NCI-H345 treated with DMSO at 0.1 percent for 48 hours (cell line): ENCODE measurements around the gene ZFP36L2.
"Not testable (repeated sequence)": the region's sequence is repeated elsewhere in the genome, so short reads cannot be mapped to it uniquely, and the experiment has no call there.

Experiments
- DNase-seq: peaks from one replicate; lab custom pipeline; 2025; ENCODE audit not compliant: unreplicated experiment; lab: John Stamatoyannopoulos, UW

The ZFP36L2 gene

DNA sequence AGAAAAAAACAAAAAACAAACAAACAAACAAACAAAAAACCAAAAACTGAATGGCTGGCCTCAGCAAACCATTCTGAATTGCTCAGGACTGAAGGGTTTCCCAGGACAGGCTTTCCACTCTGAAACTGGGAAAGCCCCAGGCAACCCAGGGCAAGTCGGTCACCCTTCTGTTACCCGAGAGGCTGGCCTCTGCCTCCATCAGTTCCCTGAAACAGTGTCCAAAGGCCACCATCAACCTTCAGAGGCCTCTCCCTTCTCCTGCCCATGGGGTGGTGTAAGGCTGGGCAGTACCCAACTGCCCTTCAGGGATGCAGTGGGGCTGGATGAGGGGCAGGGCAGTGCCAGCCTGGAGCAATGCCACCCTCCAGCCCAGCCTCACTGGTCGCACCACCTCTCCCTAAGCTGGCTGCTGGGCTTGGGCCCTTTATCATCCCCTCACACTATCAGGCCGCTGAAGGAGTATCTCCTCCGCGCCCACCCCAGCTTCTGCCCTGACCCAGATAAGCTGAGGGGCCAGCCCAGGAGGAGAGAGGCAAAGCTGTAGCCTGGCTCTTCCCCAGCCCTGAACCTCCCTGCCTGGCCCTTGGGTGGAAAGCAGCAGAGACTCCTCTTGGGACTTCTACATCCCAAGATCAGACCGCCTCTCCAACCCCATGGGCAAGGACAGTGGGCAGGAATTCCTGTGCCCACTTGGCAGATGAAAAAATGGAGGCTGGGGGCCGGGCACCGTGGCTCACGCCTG lies 35.9 kb downstream of the ZFP36L2 start:
- DNase-seq, result no peak

DNA sequence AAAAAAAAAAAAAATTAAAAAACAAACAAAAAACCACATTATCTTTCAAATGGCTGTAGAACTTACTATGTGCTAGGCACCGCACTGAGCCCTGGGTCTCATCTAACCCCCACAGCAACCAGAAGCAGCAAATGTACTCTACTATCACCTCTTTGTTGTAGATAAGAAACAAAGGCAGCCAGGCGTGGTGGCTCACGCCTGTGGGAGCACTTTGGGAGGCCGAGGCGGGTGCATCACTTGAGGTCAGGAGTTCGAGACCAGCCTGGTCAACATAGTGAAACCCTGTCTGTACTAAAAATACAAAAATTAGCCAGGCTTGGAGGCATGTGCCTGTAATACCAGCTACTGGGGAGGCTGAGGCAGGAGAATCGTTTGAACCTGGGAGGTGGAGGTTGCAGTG lies 36.5 kb downstream of the ZFP36L2 start:
- not testable (repeated sequence) for DNase-seq

DNA sequence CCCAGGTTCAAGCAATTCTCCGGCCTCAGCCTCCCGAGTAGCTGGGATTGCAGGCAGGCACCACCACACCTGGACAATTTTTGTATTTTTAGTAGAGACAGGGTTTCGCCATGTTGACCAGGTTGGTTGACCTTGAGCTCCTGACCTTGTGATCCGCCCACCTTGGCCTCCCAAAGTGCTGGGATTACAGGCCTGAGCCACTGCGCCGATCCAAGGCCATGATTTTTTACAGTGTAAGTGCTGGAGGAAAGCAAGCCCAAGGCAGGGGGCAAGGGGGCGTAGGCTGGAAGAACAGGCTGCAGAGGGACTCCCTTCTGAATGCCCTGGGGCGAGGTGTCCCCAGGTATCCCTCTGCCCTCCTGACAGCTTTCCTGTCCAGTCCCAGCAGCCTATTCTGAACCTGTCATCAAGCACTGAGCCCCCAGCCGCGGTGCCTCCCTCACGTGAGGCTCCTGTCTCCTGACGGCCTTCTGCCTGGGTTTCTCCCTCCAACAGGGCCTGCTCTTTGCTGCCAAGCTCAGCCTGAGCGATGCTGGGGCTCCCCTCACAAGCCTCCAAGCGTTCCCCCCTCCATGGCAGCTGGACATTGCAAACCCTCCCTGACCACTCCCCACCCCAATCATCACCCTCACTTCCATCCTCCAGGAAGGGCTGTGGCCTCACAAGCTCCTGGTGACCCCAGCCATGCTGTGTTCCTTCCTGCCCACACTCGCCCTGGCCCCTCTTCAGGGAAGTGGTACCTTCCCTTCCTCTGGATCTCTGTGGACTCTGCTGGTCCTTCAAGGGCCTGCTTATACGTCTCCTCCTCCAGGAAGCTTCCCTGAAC lies 37.6 kb downstream of the ZFP36L2 start:
- no peak for DNase-seq

DNA sequence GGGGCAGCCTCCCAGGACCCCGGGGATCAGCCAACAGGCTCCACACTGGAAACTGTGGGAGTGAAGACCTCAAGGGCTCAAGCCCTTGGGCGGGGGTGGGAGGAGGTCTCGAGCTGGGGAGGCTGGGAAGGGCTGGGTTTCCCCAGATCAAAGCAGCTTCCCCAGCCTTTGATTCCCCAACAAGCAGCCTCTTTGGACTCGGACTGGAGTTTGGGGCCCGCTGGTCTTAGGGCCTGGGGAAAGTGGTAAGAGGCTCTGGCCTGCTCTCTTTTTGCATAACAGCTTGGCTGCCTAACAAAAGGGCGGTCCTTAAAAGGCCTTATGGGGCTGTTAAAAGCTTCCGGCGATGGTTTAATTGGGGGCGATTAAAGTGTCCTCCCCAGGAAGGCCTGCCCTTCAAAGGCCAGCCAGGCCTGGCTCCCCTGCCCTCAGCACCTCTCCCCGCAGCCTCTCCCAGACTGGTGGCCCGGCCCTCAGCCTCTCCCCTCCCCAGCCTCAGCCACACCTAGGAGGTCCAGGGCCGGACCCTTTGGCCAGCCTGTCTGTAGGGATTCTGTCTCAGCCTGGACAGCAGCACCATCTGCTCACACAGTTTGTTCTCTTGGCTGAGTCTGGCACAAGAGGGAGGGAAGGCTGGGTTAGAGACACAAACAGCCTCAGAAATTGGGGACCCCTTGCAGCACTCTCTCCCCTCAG lies 39.6 kb downstream of the ZFP36L2 start:
- DNase-seq, result no peak

DNA sequence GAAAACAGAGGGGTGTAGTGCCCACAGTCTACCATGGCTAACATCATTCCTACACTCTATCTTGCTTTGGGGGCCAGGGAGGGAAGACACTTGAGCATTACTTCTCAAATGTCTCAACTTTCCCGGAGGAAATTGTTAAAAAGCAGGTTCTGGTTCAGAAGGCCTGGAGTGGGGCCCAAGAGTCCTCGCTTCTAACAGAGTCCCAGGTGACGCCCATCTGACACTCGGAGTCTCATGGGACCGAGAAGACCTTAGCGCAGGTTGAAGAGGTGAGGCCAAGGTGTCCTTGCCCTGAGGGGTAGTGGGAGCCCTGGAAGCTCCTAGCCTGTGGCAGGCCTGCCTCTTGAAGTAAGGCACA lies 40.1 kb downstream of the ZFP36L2 start:
- DNase-seq, result no peak

DNA sequence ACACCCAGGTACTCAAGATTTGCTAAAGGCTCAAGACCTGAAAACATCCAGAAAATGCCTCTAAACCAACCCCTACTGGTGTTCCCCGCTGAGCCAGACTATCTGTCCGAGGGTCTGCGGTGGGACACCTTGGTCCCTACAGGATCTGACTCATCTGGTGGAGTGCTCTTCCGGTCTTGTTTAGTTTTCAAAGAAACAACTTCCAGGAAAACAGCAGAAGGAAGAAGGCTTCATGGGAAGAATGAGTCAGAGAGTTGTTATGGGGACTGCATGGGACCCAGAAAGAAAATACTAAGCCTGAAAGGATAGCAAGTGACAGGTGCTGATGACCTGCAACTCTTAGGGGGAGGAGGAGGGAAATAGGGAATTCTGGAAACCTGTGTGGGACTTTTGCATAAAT lies 41.3 kb downstream of the ZFP36L2 start:
- DNase-seq, result no peak

DNA sequence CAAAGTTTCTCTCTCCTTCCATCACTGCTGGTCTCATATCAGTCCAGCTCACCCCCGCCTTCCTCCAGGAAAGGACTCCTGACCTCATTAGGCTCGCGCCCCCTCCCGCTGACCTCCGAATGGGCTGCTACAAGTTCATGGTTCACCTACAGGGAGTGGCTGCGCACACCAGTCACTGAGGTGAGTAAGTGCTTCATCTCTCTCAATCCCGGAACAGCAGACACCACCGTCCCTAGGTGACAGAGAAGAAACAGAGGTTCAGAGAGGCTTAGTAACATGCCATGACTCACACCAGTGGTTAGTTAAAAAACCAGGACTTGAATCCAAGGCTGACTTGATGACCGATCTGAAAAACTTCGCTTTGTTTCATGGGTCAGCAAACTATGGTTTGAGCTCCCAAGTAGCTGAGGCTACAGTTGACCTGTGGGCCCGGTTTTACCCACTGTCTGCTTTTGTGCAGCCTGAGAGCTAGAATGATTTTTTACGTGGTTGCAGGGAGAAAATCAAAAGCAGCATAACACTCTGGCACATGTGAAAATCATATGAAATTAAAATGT lies 42.0 kb downstream of the ZFP36L2 start:
- no peak for DNase-seq

DNA sequence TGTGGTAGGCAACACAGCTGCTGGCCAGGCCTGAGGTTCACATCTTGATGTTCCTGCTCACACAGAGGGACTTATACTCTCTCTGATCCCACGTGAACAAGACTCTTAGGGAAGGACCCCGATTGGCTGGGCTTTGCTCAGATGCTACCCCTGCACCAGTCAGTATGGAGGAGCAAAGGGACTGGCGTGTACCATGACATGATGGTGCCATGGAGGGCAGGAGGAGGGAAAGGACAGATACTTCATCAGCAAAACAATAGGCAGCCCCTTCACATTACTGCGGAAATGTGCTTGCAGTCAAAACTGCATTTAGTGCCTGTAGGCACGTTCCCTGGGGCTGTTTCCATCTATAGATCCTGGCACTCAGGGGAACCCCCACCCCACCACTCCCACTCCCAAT lies 42.7 kb downstream of the ZFP36L2 start:
- DNase-seq, result no peak

DNA sequence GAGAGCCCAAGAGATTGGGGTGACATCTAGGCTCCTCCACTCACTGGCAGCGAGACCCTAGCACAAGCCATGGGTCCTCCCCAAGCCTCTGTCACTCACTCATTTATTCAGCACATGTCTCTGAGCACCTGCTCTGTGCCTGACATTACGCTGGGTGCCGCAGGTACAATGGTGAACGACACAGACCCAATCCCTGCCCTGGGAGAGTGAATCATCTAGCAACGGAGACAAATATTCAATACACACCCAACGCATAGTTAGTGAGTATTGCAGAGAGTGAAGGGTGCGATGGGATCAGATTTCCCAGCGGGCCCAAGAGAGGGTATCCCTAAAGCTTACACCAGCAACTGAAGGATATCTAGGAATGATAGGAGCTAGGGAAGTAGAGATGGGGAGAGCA lies 45.5 kb downstream of the ZFP36L2 start:
- DNase-seq, result no peak

DNA sequence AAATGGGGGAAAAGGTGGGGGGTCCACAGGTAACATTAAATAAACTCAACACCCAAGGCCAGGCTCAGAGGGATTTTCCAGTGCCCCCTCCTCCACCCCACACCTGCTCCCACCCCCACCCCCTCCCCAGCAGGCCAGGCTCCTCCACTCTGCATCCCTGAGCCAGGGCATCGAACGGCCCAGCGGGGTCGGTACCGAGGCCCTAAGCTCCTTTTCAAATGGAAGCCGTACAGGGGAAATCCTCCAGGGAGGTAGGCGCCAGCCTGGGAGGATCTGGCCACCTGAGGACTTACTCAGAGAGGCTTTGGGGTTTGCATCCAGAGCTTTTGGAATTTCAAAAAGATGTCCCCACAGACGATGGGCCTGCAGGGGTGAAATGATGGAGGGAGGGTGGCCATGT lies 46.5 kb downstream of the ZFP36L2 start:
- DNase-seq, result no peak

DNA sequence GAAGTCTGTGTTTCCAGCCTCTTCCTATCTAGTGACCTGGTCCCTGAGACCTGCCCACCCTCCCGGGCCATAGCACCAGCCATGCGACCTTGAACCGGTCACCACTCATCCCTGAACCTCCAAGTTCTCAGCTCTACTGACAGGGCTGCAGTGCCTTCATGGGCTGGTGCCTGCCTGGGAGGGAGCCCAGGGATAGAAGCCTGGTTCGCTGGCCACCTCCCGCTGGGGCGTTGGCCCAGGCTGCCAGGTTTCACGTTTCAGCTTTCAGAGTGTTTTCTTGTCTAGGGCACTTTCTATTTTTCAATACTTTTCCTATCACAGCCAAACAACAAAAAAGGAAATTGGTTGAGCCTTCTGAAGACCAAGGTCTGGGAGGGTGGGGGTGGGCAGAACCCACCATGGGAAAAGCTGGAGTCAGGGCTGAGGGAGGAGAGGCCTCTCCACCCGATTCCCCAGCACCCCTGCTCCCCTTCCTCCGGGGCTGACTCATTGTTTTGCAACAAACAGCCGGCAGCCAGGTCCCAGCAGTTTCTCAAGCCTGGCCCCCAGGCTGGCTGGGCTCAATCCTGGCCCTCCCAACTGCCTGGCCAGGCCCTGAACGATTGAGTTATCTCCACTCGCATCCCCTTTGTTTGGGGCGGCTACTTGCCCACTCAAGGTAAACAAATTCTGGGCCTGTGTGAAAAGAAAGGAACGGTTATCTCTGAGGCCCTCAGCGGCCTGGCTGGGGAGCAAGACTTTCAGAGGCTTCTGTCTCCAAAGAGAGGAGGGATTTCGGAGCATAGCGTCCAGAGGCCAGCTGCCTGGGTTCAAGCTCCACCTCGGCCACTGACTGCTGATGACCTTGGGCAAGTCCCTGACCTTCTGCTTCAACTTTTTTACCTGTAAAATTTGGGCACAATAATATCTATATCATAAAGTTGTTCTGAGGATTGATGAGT lies 47.5 kb downstream of the ZFP36L2 start:
- peak; percentile 54 for DNase-seq

DNA sequence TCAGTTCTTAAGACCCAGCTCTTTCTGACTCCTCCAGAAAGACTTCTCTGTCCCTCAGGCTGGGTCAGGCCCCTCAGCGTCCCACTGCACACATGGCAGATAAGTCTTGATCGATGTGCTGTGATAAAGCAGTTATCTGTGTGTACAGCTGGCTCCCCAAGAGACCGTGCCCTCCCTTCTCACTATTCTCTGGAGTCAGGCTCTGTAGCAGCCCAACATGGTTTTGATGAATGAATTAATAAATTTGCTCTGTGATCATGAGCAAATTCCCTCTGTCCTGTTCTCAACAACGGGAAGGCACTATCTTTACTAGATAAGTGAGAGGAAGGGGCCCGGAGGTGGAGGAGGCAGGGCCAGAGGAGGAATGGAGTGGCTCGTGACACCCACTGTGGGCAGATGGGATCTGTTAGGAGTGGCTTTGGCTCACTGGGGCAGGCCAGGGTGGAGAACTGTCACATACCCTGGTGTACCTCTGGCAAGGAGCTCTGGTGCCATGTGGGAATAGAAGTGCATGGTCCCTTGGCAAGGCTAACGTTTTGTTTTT lies 48.3 kb downstream of the ZFP36L2 start:
- DNase-seq, result no peak

DNA sequence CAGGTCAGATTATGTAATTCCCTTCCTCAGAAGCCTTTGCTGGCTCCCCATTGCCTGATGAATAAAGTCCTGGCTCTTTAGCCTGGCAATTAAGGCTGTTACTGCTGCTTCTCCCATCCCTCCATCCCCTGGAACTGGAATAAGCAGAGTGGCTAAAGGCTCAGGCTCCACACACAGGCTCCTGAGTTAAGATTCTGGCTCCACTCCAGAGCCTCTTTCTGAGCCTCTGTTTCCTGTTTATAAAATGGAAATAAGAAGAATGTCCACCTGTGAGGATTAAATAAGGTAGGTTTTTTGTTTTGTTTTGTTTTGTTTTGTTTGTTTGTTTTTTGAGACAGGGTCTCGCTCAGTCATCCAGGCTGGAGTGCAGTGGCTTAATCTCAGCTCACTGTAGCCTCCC lies 50.0 kb downstream of the ZFP36L2 start:
- DNase-seq, result no peak

DNA sequence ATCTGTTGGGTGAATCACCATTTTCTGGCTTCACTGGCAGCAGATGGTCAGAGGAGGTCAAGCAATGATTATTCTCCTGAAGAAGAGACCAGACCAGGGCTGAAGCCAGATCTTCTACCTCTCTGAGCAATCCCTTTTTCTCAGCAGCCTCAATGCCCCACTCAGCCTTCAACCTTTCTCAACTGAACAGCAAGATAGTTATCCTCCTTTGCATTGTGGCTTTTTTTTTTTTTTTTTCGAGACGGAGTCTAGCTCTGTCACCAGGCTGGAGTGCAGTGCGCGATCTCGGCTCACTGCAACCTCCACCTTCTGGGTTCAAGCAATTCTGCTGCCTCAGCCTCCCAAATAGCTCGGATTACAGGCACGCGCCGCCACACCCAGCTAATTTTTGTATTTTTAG lies 50.5 kb downstream of the ZFP36L2 start:
- DNase-seq, result no peak

DNA sequence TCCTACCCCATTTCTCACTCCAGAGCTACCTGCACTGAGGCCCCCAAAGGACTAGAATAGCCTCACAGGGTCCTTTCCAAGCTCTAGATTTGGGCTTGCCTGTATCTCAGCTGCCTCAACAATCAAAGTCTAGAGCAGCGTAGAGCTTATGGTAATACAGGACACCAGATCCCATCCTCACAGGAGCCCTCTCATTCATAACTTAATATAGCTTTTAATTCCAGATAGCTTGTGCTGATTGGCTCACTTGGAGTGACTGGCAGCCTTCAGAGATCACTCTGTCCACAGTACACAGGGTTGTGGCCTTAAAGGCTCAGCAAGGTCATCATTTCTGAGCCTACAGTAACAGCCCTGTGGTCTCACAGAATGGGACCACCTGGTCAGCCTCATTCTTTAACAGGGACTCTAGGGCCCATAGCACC lies 51.4 kb downstream of the ZFP36L2 start:
- DNase-seq, result no peak

DNA sequence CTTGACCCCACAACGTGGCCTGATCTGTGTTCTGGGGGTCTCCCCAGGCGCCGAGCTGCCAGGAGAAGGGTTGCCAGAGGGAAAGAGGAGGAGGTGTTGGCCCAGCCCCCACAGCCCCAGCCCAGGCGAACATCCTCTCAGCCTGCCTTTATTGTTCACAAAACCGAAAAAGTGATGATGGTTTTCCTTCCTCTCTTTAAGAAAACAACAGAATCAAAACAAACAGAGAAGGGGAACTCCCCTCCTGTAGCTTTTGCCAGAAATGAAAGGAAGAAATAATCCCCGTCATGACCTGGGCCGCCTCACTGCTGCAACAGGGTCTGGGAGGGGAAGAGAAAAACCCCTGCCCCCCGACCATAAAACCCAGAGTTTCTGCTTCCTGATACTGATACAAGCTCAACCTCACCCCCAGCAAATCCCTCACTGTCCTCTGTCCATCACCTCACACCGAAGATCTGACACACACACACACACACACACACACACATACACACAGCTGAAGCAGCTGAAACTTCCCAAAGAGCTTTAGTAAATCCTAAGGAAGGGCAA lies 52.0 kb downstream of the ZFP36L2 start:
- no peak for DNase-seq
